Mesenchymal stem cell (in vitro differentiated cells and primary cell): ENCODE data around the gene NUP98.
"Not testable (repeated sequence)": the region's sequence is repeated elsewhere in the genome, so short reads cannot be mapped to it uniquely, and the experiment has no call there.

Experiments
- DNase-seq: peaks from one replicate; pipeline ENCODE4 v3.0.0-alpha.2; 2013
- H2AFZ ChIP-seq: one replicate; pipeline ENCODE4 v1.6.1; 2013; ENCODE audit warnings: low read depth, mild to moderate bottlenecking, control low read depth, inconsistent platforms, low read length, moderate library complexity
- H2AK5ac ChIP-seq: 2 replicates; pipeline ENCODE4 v1.6.1; 2013; ENCODE audit warnings: low read length, moderate library complexity, mild to moderate bottlenecking, inconsistent platforms; ENCODE audit not compliant: severe bottlenecking
- H2BK120ac ChIP-seq: one replicate; pipeline ENCODE4 v1.6.1; 2013; ENCODE audit warnings: low read depth, mild to moderate bottlenecking, inconsistent platforms, low read length, moderate library complexity
- H2BK12ac ChIP-seq, 2 experiments: one replicate each; pipeline ENCODE4 v1.6.1; 2013; ENCODE audit warnings: inconsistent platforms in 2 of 2, low read length in 2 of 2, mild to moderate bottlenecking in 2 of 2, moderate library complexity in 2 of 2, control low read depth in 1 of 2
- H2BK15ac ChIP-seq: one replicate; pipeline ENCODE4 v1.6.1; 2013; ENCODE audit warnings: mild to moderate bottlenecking, low read depth, inconsistent platforms; ENCODE audit not compliant: poor library complexity, severe bottlenecking
- H2BK5ac ChIP-seq: 2 replicates; pipeline ENCODE4 v1.6.1; 2013; ENCODE audit warnings: low read depth, mild to moderate bottlenecking, low read length, control low read depth, inconsistent platforms; ENCODE audit not compliant: poor library complexity, severe bottlenecking
- H3K14ac ChIP-seq, 2 experiments: one replicate each; pipeline ENCODE4 v1.6.1; 2013; ENCODE audit warnings: inconsistent platforms in 2 of 2, low read length in 2 of 2, control low read depth in 1 of 2, mild to moderate bottlenecking in 1 of 2, moderate library complexity in 1 of 2
- H3K18ac ChIP-seq, 2 experiments: one replicate each; pipeline ENCODE4 v1.6.1; 2013; ENCODE audit warnings: inconsistent platforms in 2 of 2, low read length in 2 of 2, control low read depth in 1 of 2, low read depth in 1 of 2, mild to moderate bottlenecking in 1 of 2
- H3K23ac ChIP-seq, 2 experiments: one replicate each; pipeline ENCODE4 v1.6.1; 2013; ENCODE audit warnings: inconsistent platforms in 2 of 2, low read length in 2 of 2, mild to moderate bottlenecking in 2 of 2, moderate library complexity in 2 of 2, control low read depth in 1 of 2
- H3K27ac ChIP-seq: 2 replicates; pipeline ENCODE4 v1.5.1; 2013; ENCODE audit warnings: mild to moderate bottlenecking, moderate library complexity, low read length, control low read depth, inconsistent platforms; ENCODE audit not compliant: poor library complexity, severe bottlenecking
- H3K27me3 ChIP-seq, 2 experiments: 2 replicates each; pipeline versions ENCODE4 v1.6.1 to v1.7.0; 2013; ENCODE audit warnings: low read length in 2 of 2, mild to moderate bottlenecking in 2 of 2, moderate library complexity in 2 of 2, control low read depth in 1 of 2, inconsistent platforms in 1 of 2; ENCODE audit not compliant: control insufficient read depth in 1 of 2, insufficient read depth in 1 of 2
- H3K36me3 ChIP-seq, 2 experiments: 2 replicates each; pipeline versions ENCODE4 v1.6.1 to v1.7.0; 2013; ENCODE audit warnings: low read length in 2 of 2, control low read depth in 1 of 2, inconsistent platforms in 1 of 2, low read depth in 1 of 2, mild to moderate bottlenecking in 1 of 2; ENCODE audit not compliant: insufficient read depth in 2 of 2, control insufficient read depth in 1 of 2
- H3K4ac ChIP-seq, 2 experiments: one replicate each; pipeline ENCODE4 v1.6.1; 2013; ENCODE audit warnings: inconsistent platforms in 2 of 2, low read length in 2 of 2, mild to moderate bottlenecking in 2 of 2, moderate library complexity in 2 of 2, control low read depth in 1 of 2, low read depth in 1 of 2
- H3K4me1 ChIP-seq: 2 replicates; pipeline ENCODE4 v1.6.1; 2013; ENCODE audit warnings: low read depth, low read length, control low read depth; ENCODE audit not compliant: control insufficient read depth, insufficient read depth
- H3K4me2 ChIP-seq: 2 replicates; pipeline ENCODE4 v1.6.1; 2013; ENCODE audit warnings: low read length, mild to moderate bottlenecking, inconsistent platforms; ENCODE audit not compliant: poor library complexity, severe bottlenecking
- H3K4me3 ChIP-seq, 2 experiments: 2 replicates each; pipeline versions ENCODE4 v1.5.1 to v1.7.0; 2013; ENCODE audit warnings: low read length in 2 of 2, mild to moderate bottlenecking in 2 of 2, control low read depth in 1 of 2, low read depth in 1 of 2; ENCODE audit not compliant: insufficient read depth in 1 of 2
- H3K79me1 ChIP-seq: replicated peaks from 2 replicates; pipeline ENCODE4 v1.6.1; 2013; ENCODE audit warnings: mild to moderate bottlenecking, control low read depth, low read length, inconsistent platforms; ENCODE audit not compliant: poor library complexity, severe bottlenecking
- H3K9ac ChIP-seq: 2 replicates; pipeline ENCODE4 v1.7.0; 2013; ENCODE audit warnings: mild to moderate bottlenecking, low read length, moderate library complexity
- H3K9me3 ChIP-seq: 2 replicates; pipeline ENCODE4 v1.7.0; 2013; ENCODE audit warnings: mild to moderate bottlenecking, low read length; ENCODE audit not compliant: control insufficient read depth
- H4K8ac ChIP-seq: one replicate; pipeline ENCODE4 v1.6.1; 2013; ENCODE audit warnings: inconsistent platforms, mild to moderate bottlenecking, low read length, moderate library complexity
- H4K91ac ChIP-seq: one replicate; pipeline ENCODE4 v1.6.1; 2013; ENCODE audit warnings: mild to moderate bottlenecking, low read length, inconsistent platforms
- WGBS: methylation state at CpG from one replicate; pipeline ENCODE4 v1.1.7; 2013; ENCODE audit warnings: mixed read lengths; 5-methylcytosine and 5-hydroxymethylcytosine counted together

NUP98 gene

GRCh38 chr11:3794387-3794786, 3.0 kb downstream of the NUP98 start:
- H3K9me3 ChIP-seq, DNase-seq, H3K14ac ChIP-seq, H3K18ac ChIP-seq, H3K4me2 ChIP-seq, H2AK5ac ChIP-seq, H3K79me1 ChIP-seq, H2BK12ac ChIP-seq, H3K9ac ChIP-seq, H3K4ac ChIP-seq, H2BK15ac ChIP-seq, H3K27me3 ChIP-seq, H4K91ac ChIP-seq, H3K4me3 ChIP-seq, H2BK120ac ChIP-seq, H4K8ac ChIP-seq, H2AFZ ChIP-seq, H2BK5ac ChIP-seq, H3K23ac ChIP-seq, H3K4me1 ChIP-seq, H3K27ac ChIP-seq: not testable (repeated sequence)
- H3K36me3 ChIP-seq: peaks cover 28 to 39% of the 10 kb centered on the region in 2 experiments
- 95% methylated on average over 10 of the region's 10 CpGs for WGBS

GRCh38 chr11:3786781-3787428, 10.4 kb downstream of the NUP98 start:
- Histone ChIP-seq H2AK5ac (no peak overlapping the region), H3K14ac (no peak overlapping the region), H3K4me1 (peaks cover 5% of the 10 kb centered on the region), H3K27me3 (no peaks in the 10 kb centered on the region), H3K36me3 (peaks cover 13 to 36% of the 10 kb centered on the region in 2 experiments), H3K23ac (no peak overlapping the region), H2BK15ac (no peak overlapping the region), H4K91ac (no peak overlapping the region), H3K27ac (no peak overlapping the region), H3K4me3 (peak overlapping the region in 1 of 2 experiments; percentile 10), H3K9ac (peak overlapping the region; percentile 48), H3K18ac (no peak overlapping the region), H2BK12ac (no peak overlapping the region), H2BK120ac (no peak overlapping the region), H2BK5ac (no peak overlapping the region), H4K8ac (no peak overlapping the region), H2AFZ (no peak overlapping the region), H3K79me1 (no peaks in the 10 kb centered on the region), H3K4me2 (no peak overlapping the region), H3K4ac (no peak overlapping the region), H3K9me3 (no peaks in the 10 kb centered on the region)
- 98% methylated on average over 7 of the region's 8 CpGs for WGBS
- peak; percentile 16 for DNase-seq

DNA sequence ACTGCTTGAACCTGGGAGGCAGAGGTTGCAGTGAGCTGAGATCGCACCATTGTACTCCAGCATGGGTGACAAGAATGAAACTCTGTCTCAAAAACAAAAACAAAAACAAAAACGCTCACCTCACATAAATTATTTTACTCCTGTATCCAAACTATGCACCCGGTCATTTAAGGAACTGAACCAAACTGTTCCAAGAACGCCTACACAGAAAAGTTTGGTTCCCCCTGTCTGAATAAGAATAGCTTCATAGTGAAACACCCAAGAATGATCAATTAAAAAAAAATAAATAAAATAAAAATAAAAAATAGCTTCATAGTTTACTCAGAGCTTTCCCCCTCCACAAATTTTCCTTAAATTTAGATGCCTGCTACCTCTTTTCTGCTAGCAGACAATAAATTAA, 13.7 kb downstream of the NUP98 start:
- Histone ChIP-seq H3K79me1 (peaks cover 3% of the 10 kb centered on the region), H3K14ac (no peak overlapping the region), H3K23ac (no peak overlapping the region), H3K9me3 (no peaks in the 10 kb centered on the region), H2AFZ (no peak overlapping the region), H2BK120ac (no peak overlapping the region), H3K4me1 (peaks cover 1% of the 10 kb centered on the region), H3K36me3 (peaks cover 15 to 43% of the 10 kb centered on the region in 2 experiments), H3K4me2 (no peak overlapping the region), H3K18ac (no peak overlapping the region), H4K91ac (no peak overlapping the region), H3K4ac (no peak overlapping the region), H2BK15ac (no peak overlapping the region), H3K27me3 (no peaks in the 10 kb centered on the region), H3K4me3 (no peak overlapping the region), H2BK5ac (no peak overlapping the region), H4K8ac (no peak overlapping the region), H2AK5ac (no peak overlapping the region), H3K9ac (no peak overlapping the region), H3K27ac (no peak overlapping the region), H2BK12ac (no peak overlapping the region)
- WGBS: 98% methylated on average over 4 of the region's 4 CpGs
- no peak for DNase-seq

GRCh38 chr11:3782963-3783362, 14.4 kb downstream of the NUP98 start:
- no peak overlapping the region for H4K91ac ChIP-seq
- H3K27me3 ChIP-seq: no peaks in the 10 kb centered on the region
- H2BK15ac ChIP-seq: no peak overlapping the region
- no peak overlapping the region for H2BK12ac ChIP-seq
- WGBS: 93% methylated on average over 5 of the region's 5 CpGs
- no peak overlapping the region for H3K4me3 ChIP-seq
- no peak overlapping the region for H3K4ac ChIP-seq
- H3K23ac ChIP-seq: no peak overlapping the region
- H3K18ac ChIP-seq: no peak overlapping the region
- H3K36me3 ChIP-seq: peaks cover 15 to 43% of the 10 kb centered on the region in 2 experiments
- no peak overlapping the region for H3K9ac ChIP-seq
- H3K9me3 ChIP-seq: no peaks in the 10 kb centered on the region
- no peak overlapping the region for H3K4me2 ChIP-seq
- H2AFZ ChIP-seq: no peak overlapping the region
- H4K8ac ChIP-seq: no peak overlapping the region
- H3K14ac ChIP-seq: no peak overlapping the region
- H3K27ac ChIP-seq: no peak overlapping the region
- DNase-seq: no peak
- H2AK5ac ChIP-seq: no peak overlapping the region
- no peak overlapping the region for H2BK5ac ChIP-seq
- H2BK120ac ChIP-seq: no peak overlapping the region
- peaks cover 1% of the 10 kb centered on the region for H3K4me1 ChIP-seq
- H3K79me1 ChIP-seq: peaks cover 3% of the 10 kb centered on the region
